Measurements from ENCODE around the gene GET4.
"Not testable (repeated sequence)": the region's sequence is repeated elsewhere in the genome, so short reads cannot be mapped to it uniquely, and the experiment has no call there.

The GET4 gene

GRCh38 chr7:845091-845490, 31.3 kb upstream of the GET4 start:
- H3K4me3 ChIP-seq (ENCODE audit: low read depth, low read length), result no peak overlapping the region

- H3K4me3 ChIP-seq (ENCODE audit: low read depth, low read length), result no peak overlapping the region
These were observed 30.6 kb upstream of the GET4 start for GRCh38 chr7:845731-846130.

GRCh38 chr7:846958-847650, 29.2 kb upstream of the GET4 start:
- H3K4me3 ChIP-seq (ENCODE audit: low read depth, low read length), result not testable (repeated sequence)

- H3K4me3 ChIP-seq (ENCODE audit: low read depth, low read length), result not testable (repeated sequence)
These were observed 28.6 kb upstream of the GET4 start for GRCh38 chr7:847728-848127.

- no peak overlapping the region for H3K4me3 ChIP-seq (ENCODE audit: low read depth, low read length)
These were observed 27.2 kb upstream of the GET4 start for GRCh38 chr7:849145-849544.

- no peak overlapping the region for H3K4me3 ChIP-seq (ENCODE audit: low read depth, low read length)
These were observed 26.6 kb upstream of the GET4 start for GRCh38 chr7:849781-850180.

- no peak overlapping the region for H3K4me3 ChIP-seq (ENCODE audit: low read depth, low read length)
These were observed 25.1 kb upstream of the GET4 start for GRCh38 chr7:851204-851603.

GRCh38 chr7:853366-854117, 22.8 kb upstream of the GET4 start:
- no peak overlapping the region for H3K4me3 ChIP-seq (ENCODE audit: low read depth, low read length)

- H3K4me3 ChIP-seq (ENCODE audit: low read depth, low read length), result no peak overlapping the region
These were observed 22.1 kb upstream of the GET4 start for GRCh38 chr7:854118-854775.

- no peak overlapping the region for H3K4me3 ChIP-seq (ENCODE audit: low read depth, low read length)
These were observed 20.5 kb upstream of the GET4 start for GRCh38 chr7:855686-856369.

- H3K4me3 ChIP-seq (ENCODE audit: low read depth, low read length), result no peak overlapping the region
These were observed 19.8 kb upstream of the GET4 start for GRCh38 chr7:856444-857095.

- no peak overlapping the region for H3K4me3 ChIP-seq (ENCODE audit: low read depth, low read length)
These were observed 18.7 kb upstream of the GET4 start for GRCh38 chr7:857661-858060.

- no peak overlapping the region for H3K4me3 ChIP-seq (ENCODE audit: low read depth, low read length)
These were observed 16.9 kb upstream of the GET4 start for GRCh38 chr7:859359-860030.

GRCh38 chr7:860149-860548, 16.2 kb upstream of the GET4 start:
- no peak overlapping the region for H3K4me3 ChIP-seq (ENCODE audit: low read depth, low read length)

- no peak overlapping the region for H3K4me3 ChIP-seq (ENCODE audit: low read depth, low read length)
These were observed 15.1 kb upstream of the GET4 start for GRCh38 chr7:861222-861621.

GRCh38 chr7:862157-862556, 14.2 kb upstream of the GET4 start:
- H3K4me3 ChIP-seq (ENCODE audit: low read depth, low read length), result no peak overlapping the region

GRCh38 chr7:863106-863505, 13.2 kb upstream of the GET4 start:
- no peak overlapping the region for H3K4me3 ChIP-seq (ENCODE audit: low read depth, low read length)

GRCh38 chr7:865921-866320, 10.4 kb upstream of the GET4 start:
- H3K4me3 ChIP-seq (ENCODE audit: low read depth, low read length), result no peak overlapping the region

GRCh38 chr7:867001-867405, 9.4 kb upstream of the GET4 start:
- H3K4me3 ChIP-seq (ENCODE audit: low read depth, low read length), result no peak overlapping the region

GRCh38 chr7:867406-868188, 8.8 kb upstream of the GET4 start:
- no peak overlapping the region for H3K4me3 ChIP-seq (ENCODE audit: low read depth, low read length)

All from iPS-11a (cell line).